EH (cell line): ENCODE results near the gene ELOVL3.

Experiments
- DNase-seq: peaks from one replicate; pipeline ENCODE4 v3.0.0-alpha.2; 2015; ENCODE audit warnings: low read depth

ELOVL3 gene

GRCh38 chr10:102227050-102227449 lies 951 bp downstream of the ELOVL3 start:
- peak; percentile 80 for DNase-seq

- peak; percentile 74 for DNase-seq
These were observed 3.7 kb downstream of the ELOVL3 start for GRCh38 chr10:102229810-102230263.

GRCh38 chr10:102230264-102230860 lies 4.3 kb downstream of the ELOVL3 start:
- peak; percentile 80 for DNase-seq

GRCh38 chr10:102230861-102231356 lies 4.8 kb downstream of the ELOVL3 start:
- DNase-seq = peak; percentile 9

GRCh38 chr10:102231357-102232318 lies 5.5 kb downstream of the ELOVL3 start:
- peak; percentile 40 for DNase-seq

- no peak for DNase-seq
These were observed 7.9 kb downstream of the ELOVL3 start for GRCh38 chr10:102233997-102234396.

- DNase-seq = no peak
These were observed 8.9 kb downstream of the ELOVL3 start for GRCh38 chr10:102234888-102235597.

- DNase-seq = peak; percentile 38
These were observed 9.5 kb downstream of the ELOVL3 start for GRCh38 chr10:102235598-102235920.

- no peak for DNase-seq
These were observed 9.9 kb downstream of the ELOVL3 start for GRCh38 chr10:102236006-102236405.

GRCh38 chr10:102237711-102238252 lies 11.7 kb downstream of the ELOVL3 start:
- no peak for DNase-seq

GRCh38 chr10:102240467-102241031 lies 14.4 kb downstream of the ELOVL3 start:
- DNase-seq = peak; percentile 33

GRCh38 chr10:102241032-102241443 lies 14.9 kb downstream of the ELOVL3 start:
- DNase-seq = peak; percentile 7

- DNase-seq = peak; percentile 86
These were observed 15.5 kb downstream of the ELOVL3 start, which contains the start of gene PITX3 for GRCh38 chr10:102241444-102242117. TSS of gene PITX3 (minus strand) at chr10:102241512. CDS start at chr10:102232080, 9,432 bp downstream.

- no peak for DNase-seq
These were observed 16.0 kb downstream of the ELOVL3 start for GRCh38 chr10:102242118-102242485.

- peak; percentile 92 for DNase-seq
These were observed 17.2 kb downstream of the ELOVL3 start for GRCh38 chr10:102243309-102243708.

- peak; percentile 100 for DNase-seq
These were observed 19.2 kb downstream of the ELOVL3 start, which contains the start of gene GBF1 for GRCh38 chr10:102245082-102245931. TSS of gene GBF1 (plus strand) at chr10:102245532. CDS start at chr10:102258939, 13,407 bp downstream.

GRCh38 chr10:102245932-102246251 lies 19.8 kb downstream of the ELOVL3 start:
- no peak for DNase-seq

- DNase-seq = peak; percentile 43
These were observed 20.2 kb downstream of the ELOVL3 start for GRCh38 chr10:102246261-102246660.

- DNase-seq = no peak
These were observed 21.6 kb downstream of the ELOVL3 start for GRCh38 chr10:102247734-102248133.

- peak; percentile 46 for DNase-seq
These were observed 26.4 kb downstream of the ELOVL3 start for GRCh38 chr10:102252508-102252907.
